Endometrial microvascular endothelial cells (primary cell): ENCODE measurements around the gene CA5B. TPM values are rescaled to one million over a fixed set of nuclear protein-coding genes. Genes with fewer than 3 reads are reported as not detected.
"Not testable (repeated sequence)": the region's sequence is repeated elsewhere in the genome, so short reads cannot be mapped to it uniquely, and the experiment has no call there.

Experiments
- in situ Hi-C: cut with HindIII; loops from 2 replicates; pipeline ENCODE4 v1.10.0; 2017; ENCODE audit warnings: low sequenced_read_pairs, low pct_unique_long_range_greater_than_20kb; ENCODE audit errors: inconsistent ontology term
- total RNA-seq: library from RNA; depleted of rRNA; stranded (reverse); fragments of >200 nt; gene quantifications from one replicate; pipeline ENCODE4 v1.2.3, GENCODE V29; 2015; ENCODE audit errors: inconsistent ontology term

CA5B gene
- total RNA-seq, 1 donor from 2014 or later, result 3.2 TPM

DNA sequence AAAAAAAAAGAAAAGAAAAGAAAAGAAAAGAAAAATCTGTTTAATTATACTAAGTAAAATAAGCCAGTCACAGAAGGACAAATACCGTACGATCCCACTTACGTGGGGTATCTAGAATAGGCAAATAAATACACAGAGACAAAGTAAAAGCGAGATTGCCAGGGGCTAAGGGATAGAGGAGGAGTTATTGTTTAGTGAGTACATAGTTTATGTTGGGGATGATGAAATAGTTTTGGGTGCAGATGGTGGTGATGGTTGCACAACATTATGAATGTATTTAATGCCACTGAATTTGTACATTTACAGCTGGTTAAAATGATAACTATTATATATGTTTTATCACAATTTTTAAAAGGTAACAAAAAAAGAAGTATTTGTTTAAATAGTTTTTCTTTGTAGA lies 7.1 kb downstream of the CA5B start:
- in situ Hi-C loops, result no loop called here

- in situ Hi-C loops, result not testable (repeated sequence)
Observed at GRCh38 chrX:15746651-15747050, 8.6 kb downstream of the CA5B start.

DNA sequence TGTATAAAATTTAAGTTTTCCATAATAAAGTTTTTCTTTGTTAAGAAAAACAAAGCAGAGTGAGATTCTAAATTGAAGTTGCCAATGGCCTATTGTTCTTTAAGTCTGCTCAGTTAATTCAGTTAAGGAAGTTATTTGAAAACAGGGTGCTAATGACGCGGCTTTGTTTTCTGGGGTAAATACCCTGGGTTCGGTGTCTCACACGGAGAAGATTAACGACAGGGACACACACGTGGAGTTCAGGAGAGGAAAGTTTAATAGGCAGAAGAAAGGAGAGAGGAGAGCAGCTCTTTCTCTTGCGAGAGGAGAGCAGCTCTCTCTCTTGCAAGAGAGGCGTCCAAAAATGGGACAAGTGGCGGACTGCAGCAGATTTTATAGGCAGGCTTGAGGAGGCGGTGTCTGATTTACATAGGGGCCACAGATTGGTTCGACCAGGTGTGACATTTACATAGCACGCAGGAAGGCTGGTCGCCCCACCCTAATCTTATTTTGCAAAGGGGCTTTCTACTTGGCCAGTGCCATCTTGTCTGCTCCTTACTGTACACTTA lies 9.6 kb downstream of the CA5B start:
- in situ Hi-C loops, result no loop called here

DNA sequence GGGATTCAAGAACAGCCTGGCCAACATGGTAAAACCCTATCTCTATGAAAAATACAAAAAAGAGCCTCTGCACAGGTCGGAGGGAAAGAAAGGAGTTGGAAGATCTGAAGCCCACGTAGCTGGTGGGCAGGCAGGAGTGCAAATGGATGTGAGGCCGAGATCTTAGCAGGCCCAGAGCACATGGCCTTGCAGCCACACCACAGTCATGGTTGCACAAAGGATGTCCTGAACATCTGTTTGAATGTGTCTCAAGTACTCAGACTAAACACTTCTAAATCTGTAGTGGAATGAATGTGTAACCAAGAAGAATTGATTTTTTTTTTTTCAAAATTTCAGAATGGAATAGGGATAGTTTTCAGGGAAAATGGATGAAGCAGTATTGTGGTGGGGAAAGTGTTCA lies 10.8 kb downstream of the CA5B start:
- in situ Hi-C loops, result no loop called here

- in situ Hi-C loops, result no loop called here
Observed at GRCh38 chrX:15749642-15750610, 11.9 kb downstream of the CA5B start.

DNA sequence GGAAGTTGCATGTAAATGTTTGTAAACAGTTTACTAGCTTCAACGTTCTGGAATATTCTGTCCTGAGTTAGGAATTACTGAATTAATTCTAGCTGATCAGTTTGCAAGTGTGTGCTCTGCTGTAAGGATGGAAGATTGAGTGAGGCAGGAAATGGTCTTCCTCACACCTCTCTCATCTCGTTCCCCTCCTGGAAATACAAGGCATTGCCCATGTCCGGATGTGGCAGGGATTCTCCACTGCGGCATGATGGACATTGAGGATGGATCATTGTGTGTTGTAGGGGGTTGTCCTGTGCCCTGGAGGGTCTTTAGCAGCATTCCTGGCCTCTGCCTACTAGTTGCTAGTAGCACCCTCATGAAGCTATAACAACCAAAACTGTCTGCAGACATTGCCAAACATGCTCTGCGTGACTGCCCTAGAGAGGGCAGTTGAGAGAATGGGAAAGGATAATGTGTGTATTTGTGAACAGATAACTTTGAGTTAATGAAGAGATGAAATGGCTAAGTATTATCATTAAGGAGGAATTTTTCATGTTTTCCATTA lies 12.6 kb downstream of the CA5B start:
- in situ Hi-C loops, result no loop called here

- in situ Hi-C loops, result no loop called here
Observed at GRCh38 chrX:15751155-15751819, 13.2 kb downstream of the CA5B start.

- in situ Hi-C loops, result no loop called here
Observed at GRCh38 chrX:15755091-15755490, 17.0 kb downstream of the CA5B start.

- in situ Hi-C loops, result no loop called here
Observed at GRCh38 chrX:15758140-15758539, 20.1 kb downstream of the CA5B start.

DNA sequence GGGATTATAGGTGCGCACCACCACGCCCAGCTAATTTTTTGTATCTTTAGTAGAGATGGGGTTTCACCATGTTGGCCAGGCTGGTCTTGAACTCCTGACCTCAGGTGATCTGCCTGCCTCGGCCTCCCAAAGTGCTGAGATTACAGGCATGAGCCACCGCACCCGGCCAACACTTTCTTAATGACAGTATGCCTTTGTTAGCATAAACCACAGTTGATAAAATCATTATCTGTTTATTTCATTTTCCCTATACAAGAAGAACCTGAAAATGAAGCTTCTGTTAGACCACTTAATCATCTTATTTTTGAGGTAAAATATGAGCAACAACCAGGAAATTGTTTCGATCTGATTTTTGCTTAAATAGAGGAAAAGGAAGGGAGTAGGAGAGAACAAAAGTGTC lies 21.8 kb downstream of the CA5B start:
- in situ Hi-C loops, result not testable (repeated sequence)

GRCh38 chrX:15761564-15762191 lies 23.6 kb downstream of the CA5B start:
- in situ Hi-C loops, result no loop called here

DNA sequence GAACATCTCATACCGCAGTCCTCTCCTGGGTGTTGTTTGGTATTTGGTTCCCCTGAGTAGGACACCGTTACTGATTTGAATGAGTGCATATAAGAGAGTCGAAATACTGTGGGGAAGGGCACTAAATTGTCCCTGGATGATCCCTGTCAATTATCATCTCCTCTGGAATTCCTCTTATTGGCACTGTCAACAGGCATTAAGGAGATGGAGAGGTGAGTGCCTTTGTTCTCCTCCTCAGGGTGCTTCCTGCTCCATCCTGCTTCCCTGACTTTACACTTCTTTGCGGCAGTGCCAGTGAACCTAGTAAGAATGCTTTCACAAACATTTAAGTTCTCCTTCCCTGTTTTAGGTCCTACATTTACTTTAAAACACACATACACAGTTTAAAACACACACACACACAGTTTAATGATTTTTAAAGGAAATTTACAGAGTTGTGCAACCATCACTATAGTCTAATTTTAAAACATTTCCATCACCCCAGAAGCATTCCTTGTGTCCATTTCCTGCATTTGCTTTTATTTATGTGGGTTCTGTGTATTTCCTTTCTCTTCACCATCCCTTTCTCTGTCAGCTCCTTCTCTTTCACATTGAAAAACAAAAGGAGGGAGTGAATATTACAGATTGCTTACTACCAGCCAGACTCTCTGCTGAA lies 31.4 kb downstream of the CA5B start:
- in situ Hi-C loops, result no loop called here

- in situ Hi-C loops, result no loop called here
Observed at GRCh38 chrX:15781961-15782699, 44.1 kb downstream of the CA5B start.

DNA sequence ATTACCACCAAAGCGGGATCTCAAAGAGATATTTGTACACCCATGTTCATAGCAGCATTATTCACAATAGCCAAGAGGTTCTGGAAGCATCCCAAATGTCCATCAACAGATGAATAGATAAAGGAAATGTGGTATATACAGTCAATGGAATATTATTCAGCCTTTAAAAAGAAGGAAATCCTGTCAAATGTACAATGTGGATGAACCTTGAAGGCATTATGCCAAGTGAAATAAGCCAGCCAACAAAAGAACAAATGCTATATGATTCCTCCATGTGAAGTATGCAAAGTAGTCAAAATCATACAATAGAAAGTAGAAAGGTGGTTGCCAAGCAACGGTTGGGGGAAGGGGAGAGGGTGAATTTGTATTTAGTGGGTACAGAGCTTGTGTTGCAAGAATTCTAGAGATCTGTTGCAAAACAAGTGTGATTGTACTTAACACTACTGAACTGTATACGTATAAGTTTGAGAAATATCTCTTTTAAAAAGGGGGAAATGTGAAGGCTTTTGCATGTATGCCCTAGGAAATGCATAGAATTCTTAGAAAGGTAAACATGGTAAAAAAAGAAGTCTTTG lies 47.2 kb downstream of the CA5B start:
- in situ Hi-C loops, result no loop called here

GRCh38 chrX:15786915-15787314 lies 48.8 kb downstream of the CA5B start:
- in situ Hi-C loops, result no loop called here

DNA sequence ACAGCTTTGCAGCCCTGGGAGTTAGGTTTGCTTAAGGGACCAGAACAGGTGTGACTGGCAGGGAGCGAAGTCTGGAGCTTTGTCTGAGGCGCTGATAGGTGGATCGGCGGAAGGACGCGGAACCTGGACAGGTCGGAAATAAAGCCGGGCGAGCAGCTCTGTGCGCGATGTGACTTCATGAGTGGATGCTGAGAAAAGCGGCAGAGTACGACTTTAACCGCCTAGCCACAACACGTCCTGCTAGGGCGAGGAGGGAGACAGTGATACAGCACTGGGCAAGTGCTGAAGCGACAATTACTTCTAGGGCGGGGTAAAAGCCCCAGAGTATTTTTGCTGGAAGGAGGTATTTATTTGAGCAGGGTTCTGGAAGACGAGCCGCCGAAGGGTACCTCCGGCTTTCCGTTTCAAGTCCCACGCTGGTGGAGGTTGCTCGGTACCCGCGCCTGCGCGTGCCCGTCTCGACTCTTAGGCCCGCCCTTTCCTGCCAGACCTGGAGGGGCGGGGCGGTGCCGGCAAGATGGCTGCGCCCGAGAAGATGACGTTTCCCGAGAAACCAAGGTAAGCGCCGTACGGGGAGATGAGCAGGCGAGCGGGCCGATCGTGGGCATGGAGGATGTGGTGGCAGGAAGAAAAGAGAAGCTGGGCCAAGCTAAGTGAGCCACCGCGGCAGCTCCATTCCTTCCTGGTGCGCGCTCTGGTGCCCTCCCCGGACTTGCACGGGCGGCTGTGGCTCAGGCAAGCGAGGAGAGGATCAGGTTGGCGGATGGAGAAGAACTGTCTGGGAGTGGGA lies 52.1 kb downstream of the CA5B start, which contains the start of gene ZRSR2:
ZRSR2 (plus strand) TSS at position 506 of the 790 bp plus-strand sequence; CDS start at position 518, 12 bp downstream.
- in situ Hi-C loops, result no loop called here

GRCh38 chrX:15790769-15791290 lies 52.8 kb downstream of the CA5B start:
- in situ Hi-C loops, result no loop called here
